Endothelial cell of umbilical vein (primary cell): ENCODE data around the gene VEGFC. TPM values are rescaled to one million over a fixed set of nuclear protein-coding genes. Genes with fewer than 3 reads are reported as not detected.

Experiments
- BruUV-seq: library from RNA; stranded (reverse); fragments of 400-500 nt; replicated peaks from 2 replicates; lab custom pipeline; 2021; lab: Mats Ljungman, UMichigan
- CTCF ChIA-PET: fragments of 300-600, 350-600 bp; sonication (Branson Sonifier 250); formaldehyde crosslinking; loops from one replicate; lab custom pipeline; 2021; ENCODE audit warnings: antibody characterized with exemption, inconsistent platforms; lab: Charles Lee
- POLR2A ChIA-PET: fragments of 300-600, 350-600 bp; sonication (Branson Sonifier 250); formaldehyde crosslinking; loops from one replicate; lab custom pipeline; 2021; ENCODE audit warnings: antibody characterized with exemption, inconsistent platforms; lab: Charles Lee
- DNase-seq: peaks from one replicate; pipeline ENCODE4 v3.0.0-alpha.2; 2011; ENCODE audit warnings: low read depth, low spot score
- FAIRE-seq: peaks from 2 replicates; lab custom pipeline; 2011; peaks lifted over from hg19 to GRCh38; lab: Jason Lieb, UNC
- H2AFZ ChIP-seq: 2 replicates; pipeline ENCODE4 v1.6.0; 2012; ENCODE audit warnings: low read depth, low read length, control low read depth, inconsistent platforms
- H3K27ac ChIP-seq: 2 replicates; pipeline ENCODE4 v1.5.1; 2011; ENCODE audit warnings: low read depth, mild to moderate bottlenecking, control low read depth, low read length, moderate library complexity; ENCODE audit not compliant: insufficient read depth
- H3K27me3 ChIP-seq, 2 experiments: 2 replicates each; pipeline versions ENCODE4 v1.6.0 to v1.6.1; 2011; ENCODE audit warnings: low read length in 2 of 2, mixed read lengths in 1 of 2; ENCODE audit not compliant: control insufficient read depth in 2 of 2, insufficient read depth in 2 of 2
- H3K36me3 ChIP-seq, 2 experiments: 2 replicates in 1 of 2; 3 replicates in 1 of 2; pipeline ENCODE4 v1.5.1; 2011; ENCODE audit warnings: low read length in 2 of 2, mild to moderate bottlenecking in 1 of 2, moderate library complexity in 1 of 2; ENCODE audit not compliant: control insufficient read depth in 2 of 2, insufficient read depth in 2 of 2; ENCODE audit errors: extremely low read depth in 1 of 2
- H3K4me1 ChIP-seq: 3 replicates; pipeline ENCODE4 v1.5.1; 2011; ENCODE audit warnings: mild to moderate bottlenecking, low read length; ENCODE audit not compliant: control insufficient read depth, insufficient read depth; ENCODE audit errors: extremely low read depth
- H3K4me2 ChIP-seq: 2 replicates; pipeline ENCODE4 v1.6.1; 2011; ENCODE audit warnings: low read length, control low read depth, mixed read lengths; ENCODE audit not compliant: insufficient read depth
- H3K4me3 ChIP-seq, 3 experiments: fragments of 200-600 bp in 1 of 3; sonication (generic), shearing (Covaris generic) in 1 of 3; replicated peaks in 1 of 3; 2 replicates each; pipeline ENCODE4 v1.5.1; 2011 to 2016; ENCODE audit warnings: control low read depth in 3 of 3, low read length in 3 of 3, mild to moderate bottlenecking in 2 of 3, inconsistent platforms in 1 of 3, low read depth in 1 of 3, moderate library complexity in 1 of 3; ENCODE audit not compliant: insufficient read depth in 1 of 3
- H3K79me2 ChIP-seq: 2 replicates; pipeline ENCODE4 v1.6.0; 2012; ENCODE audit warnings: low read length, inconsistent platforms; ENCODE audit not compliant: control insufficient read depth, insufficient read depth
- H3K9ac ChIP-seq: replicated peaks from 2 replicates; pipeline ENCODE3; 2011; ENCODE audit warnings: low read length, control low read depth; ENCODE audit not compliant: insufficient read depth; ENCODE audit errors: extremely low read depth
- H3K9me1 ChIP-seq: replicated peaks from 3 replicates; pipeline ENCODE4 v1.6.0; 2011; ENCODE audit warnings: mild to moderate bottlenecking, low read length; ENCODE audit not compliant: control insufficient read depth, insufficient read depth; ENCODE audit errors: extremely low read depth
- H3K9me3 ChIP-seq: replicated peaks from 2 replicates; pipeline ENCODE4 v1.5.1; 2012; ENCODE audit warnings: low read length, inconsistent platforms; ENCODE audit not compliant: control insufficient read depth, insufficient read depth
- H4K20me1 ChIP-seq: replicated peaks from 2 replicates; pipeline ENCODE3; 2011; ENCODE audit warnings: mild to moderate bottlenecking, low read length; ENCODE audit not compliant: control insufficient read depth, insufficient read depth; ENCODE audit errors: extremely low read depth
- GATA2 ChIP-seq: IDR thresholded peaks from 2 replicates; pipeline ENCODE4 v1.7.0; 2011; ENCODE audit warnings: low read depth, mild to moderate bottlenecking, moderate library complexity, mixed read lengths, low read length; ENCODE audit not compliant: insufficient read length, insufficient read depth
- JUN ChIP-seq: IDR thresholded peaks from 2 replicates; pipeline ENCODE4 v1.6.1; 2011; ENCODE audit warnings: borderline replicate concordance, low read depth; ENCODE audit not compliant: insufficient read length, insufficient read depth
- POLR2A ChIP-seq: IDR thresholded peaks from 2 replicates; pipeline ENCODE4 v1.6.1; 2012; ENCODE audit warnings: low read depth, mild to moderate bottlenecking, control low read depth, low read length
- POLR2AphosphoS5 ChIP-seq: IDR thresholded peaks from 2 replicates; pipeline ENCODE4 v1.6.1; 2012; ENCODE audit warnings: low read depth, mild to moderate bottlenecking, control low read depth, low read length, moderate library complexity; ENCODE audit not compliant: insufficient read depth
- dilution Hi-C: fragments of 300-500 bp; cut with MboI; formaldehyde crosslinking; loops from one replicate; pipeline ENCODE4 v1.15.0; 2019; ENCODE audit warnings: low sequenced_read_pairs; ENCODE audit not compliant: extremely low pct_ligation_motif_present
- intact Hi-C: fragments of 100-400 bp; cut with micrococcal nuclease; formaldehyde crosslinking; loops from one replicate; pipeline ENCODE4 v1.10.0; 2022
- polyA plus RNA-seq, 4 experiments: library from polyadenylated mRNA; depleted of rRNA in 3 of 4; stranded (reverse) in 3 of 4; unstranded in 1 of 4; fragments of >200 nt; gene quantifications; 2 replicates each; pipeline versions ENCODE4 v1.2.1 to v1.2.3, GENCODE V29; 2011 to 2012; ENCODE audit warnings: missing spikeins in 1 of 4
- total RNA-seq: library from RNA; stranded (reverse); gene quantifications from 2 replicates; pipeline ENCODE4 v1.2.3, GENCODE V29; 2021
- TF ChIP-seq, protein P1 (sequence below): IDR thresholded peaks from 2 replicates; pipeline ENCODE4 v1.6.1; 2011; ENCODE audit not compliant: insufficient read depth, insufficient read length
- TF ChIP-seq, protein P2 (sequence below), 2 donors: IDR thresholded peaks; 1 replicate in 1 of 2; 2 replicates in 1 of 2; pipeline ENCODE4 v1.5.1; 2011; ENCODE audit warnings: low read length in 2 of 2, mild to moderate bottlenecking in 2 of 2, moderate library complexity in 2 of 2, control low read depth in 1 of 2, inconsistent platforms in 1 of 2, low read depth in 1 of 2; ENCODE audit not compliant: insufficient read depth in 1 of 2; ENCODE audit errors: extremely low read depth in 1 of 2

The VEGFC gene
- total and polyA plus RNA-seq, 2 donors (not counting 3 experiments of a cell fraction or from before 2014, with no cell fraction given): 20.4 to 34.9 TPM

DNA sequence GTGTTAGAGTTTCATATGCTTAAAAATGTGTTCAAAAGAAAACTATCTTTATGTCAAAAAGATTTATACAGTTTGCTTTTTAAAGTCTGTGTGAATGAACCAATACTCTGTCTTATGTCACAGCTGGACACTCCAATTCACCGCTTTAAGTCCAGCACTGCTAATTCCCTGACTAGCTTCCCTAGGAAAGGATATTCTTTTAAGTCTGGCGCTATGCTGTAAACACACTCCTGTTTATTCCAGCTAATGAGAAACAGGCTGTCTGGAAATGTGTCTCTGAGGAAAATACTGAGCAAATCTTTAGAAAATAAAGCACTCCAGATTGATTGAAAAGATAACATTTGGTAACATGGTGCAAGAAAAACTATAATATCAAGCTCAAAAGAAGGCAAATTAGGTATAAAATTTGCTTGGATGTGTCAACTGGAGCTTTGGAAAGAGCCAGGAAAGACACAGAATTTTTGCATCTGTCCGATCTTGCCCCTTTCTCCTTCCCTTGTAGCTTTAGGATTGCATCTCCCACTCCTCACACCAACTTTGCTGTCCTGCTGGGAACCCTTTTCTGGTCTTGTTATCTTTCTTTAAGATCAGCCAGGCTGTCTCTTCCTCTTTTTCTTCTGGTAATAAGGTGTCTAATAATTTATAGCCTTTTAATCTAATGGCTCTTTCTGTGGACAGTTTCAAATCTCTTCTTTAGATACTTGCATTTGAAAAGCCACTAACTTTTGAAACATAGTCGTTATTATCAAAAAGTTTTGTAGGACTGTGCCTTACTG, 40.9 kb upstream of the VEGFC start:
- H3K9me1 ChIP-seq: no peaks in the 10 kb centered on the region
- H3K27ac ChIP-seq: no peak overlapping the region
- TF ChIP-seq GATA2 (peak; percentile 31), POLR2A (no peak)
- no peak overlapping the region for H3K4me3 ChIP-seq
- no peaks in the 10 kb centered on the region for H3K27me3 ChIP-seq
- CTCF ChIA-PET: interaction anchor here (1.3 kb wide), 1 partner anchor 214 kb away, joined by 5 read pairs; no protein-coding TSS in a partner anchor
- H3K9me3 ChIP-seq: no peaks in the 10 kb centered on the region
- intact Hi-C loops (no loop called here), dilution Hi-C loops (no loop called here)
- no peaks in the 10 kb centered on the region for H3K36me3 ChIP-seq
- H4K20me1 ChIP-seq: no peaks in the 10 kb centered on the region
- peak overlapping the region; percentile 40 for H2AFZ ChIP-seq
- no peaks in the 10 kb centered on the region for H3K79me2 ChIP-seq
- POLR2A ChIA-PET: no interaction called here
- H3K4me2 ChIP-seq: no peak overlapping the region
- peaks cover 26% of the 10 kb centered on the region for H3K4me1 ChIP-seq
- DNase-seq (no peak), FAIRE-seq (no peak)
- H3K9ac ChIP-seq: no peak overlapping the region
- BruUV-seq: no TSS peak

DNA sequence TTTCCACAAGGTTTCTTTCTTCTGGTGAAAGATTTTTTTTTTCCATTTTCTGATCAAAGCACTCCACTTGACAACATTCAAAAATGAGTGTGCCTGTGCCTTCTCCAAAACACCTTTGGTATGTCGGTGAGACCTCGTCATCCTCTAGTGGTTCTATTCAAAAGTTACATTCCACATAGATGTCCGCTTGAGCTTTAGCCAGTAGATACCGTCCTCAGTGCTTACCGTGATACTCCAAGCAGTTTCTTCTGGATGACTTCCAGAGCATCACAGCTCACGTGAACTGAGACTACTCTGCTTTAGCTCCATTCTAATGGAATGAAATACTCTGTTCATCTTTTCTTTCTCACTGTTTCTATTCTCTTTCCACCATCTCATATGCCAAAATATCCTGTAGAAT, 38.2 kb upstream of the VEGFC start:
- FAIRE-seq (no peak), DNase-seq (no peak)
- Histone ChIP-seq H3K9me3 (no peaks in the 10 kb centered on the region), H3K9ac (no peak overlapping the region), H3K4me3 (no peak overlapping the region), H3K79me2 (no peaks in the 10 kb centered on the region), H4K20me1 (no peaks in the 10 kb centered on the region), H3K9me1 (no peaks in the 10 kb centered on the region), H3K4me2 (no peak overlapping the region), H3K36me3 (no peaks in the 10 kb centered on the region), H2AFZ (peak overlapping the region; percentile 24), H3K4me1 (peaks cover 15% of the 10 kb centered on the region), H3K27me3 (no peaks in the 10 kb centered on the region), H3K27ac (no peak overlapping the region)
- TF ChIP-seq, protein P1, sequence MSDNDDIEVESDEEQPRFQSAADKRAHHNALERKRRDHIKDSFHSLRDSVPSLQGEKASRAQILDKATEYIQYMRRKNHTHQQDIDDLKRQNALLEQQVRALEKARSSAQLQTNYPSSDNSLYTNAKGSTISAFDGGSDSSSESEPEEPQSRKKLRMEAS: no peak
- TF ChIP-seq, protein P2, sequence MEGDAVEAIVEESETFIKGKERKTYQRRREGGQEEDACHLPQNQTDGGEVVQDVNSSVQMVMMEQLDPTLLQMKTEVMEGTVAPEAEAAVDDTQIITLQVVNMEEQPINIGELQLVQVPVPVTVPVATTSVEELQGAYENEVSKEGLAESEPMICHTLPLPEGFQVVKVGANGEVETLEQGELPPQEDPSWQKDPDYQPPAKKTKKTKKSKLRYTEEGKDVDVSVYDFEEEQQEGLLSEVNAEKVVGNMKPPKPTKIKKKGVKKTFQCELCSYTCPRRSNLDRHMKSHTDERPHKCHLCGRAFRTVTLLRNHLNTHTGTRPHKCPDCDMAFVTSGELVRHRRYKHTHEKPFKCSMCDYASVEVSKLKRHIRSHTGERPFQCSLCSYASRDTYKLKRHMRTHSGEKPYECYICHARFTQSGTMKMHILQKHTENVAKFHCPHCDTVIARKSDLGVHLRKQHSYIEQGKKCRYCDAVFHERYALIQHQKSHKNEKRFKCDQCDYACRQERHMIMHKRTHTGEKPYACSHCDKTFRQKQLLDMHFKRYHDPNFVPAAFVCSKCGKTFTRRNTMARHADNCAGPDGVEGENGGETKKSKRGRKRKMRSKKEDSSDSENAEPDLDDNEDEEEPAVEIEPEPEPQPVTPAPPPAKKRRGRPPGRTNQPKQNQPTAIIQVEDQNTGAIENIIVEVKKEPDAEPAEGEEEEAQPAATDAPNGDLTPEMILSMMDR (IDR thresholded peaks at IDR 0.05; ENCODE audit: extremely low read depth in 1 of 2, insufficient read depth in 1 of 2, low read depth in 1 of 2, low read length in 2 of 2): no peak
- TF ChIP-seq JUN (no peak), GATA2 (no peak), POLR2AphosphoS5 (no peak)
- POLR2A ChIA-PET: no interaction called here
- CTCF ChIA-PET: interaction anchor here (1.2 to 2.2 kb wide), 2 partner anchors 9 to 216 kb away, joined by 5 to 6 read pairs; no protein-coding TSS in a partner anchor
- BruUV-seq: no TSS peak
- intact Hi-C loops: no loop called here
- dilution Hi-C loops: no loop called here
